HG03457 (cell line): Measurements from ENCODE around the gene TGM1.

Experiments
- ATAC-seq: cut with Tn5 transposase; IDR thresholded peaks from one replicate; pipeline ENCODE4 v1.9.1; 2021; ENCODE audit warnings: moderate number of reproducible peaks; ENCODE audit not compliant: unreplicated experiment

TGM1 gene

GRCh38 chr14:24292118-24292807 lies 29.3 kb upstream of the TGM1 start:
- no peak for ATAC-seq

DNA sequence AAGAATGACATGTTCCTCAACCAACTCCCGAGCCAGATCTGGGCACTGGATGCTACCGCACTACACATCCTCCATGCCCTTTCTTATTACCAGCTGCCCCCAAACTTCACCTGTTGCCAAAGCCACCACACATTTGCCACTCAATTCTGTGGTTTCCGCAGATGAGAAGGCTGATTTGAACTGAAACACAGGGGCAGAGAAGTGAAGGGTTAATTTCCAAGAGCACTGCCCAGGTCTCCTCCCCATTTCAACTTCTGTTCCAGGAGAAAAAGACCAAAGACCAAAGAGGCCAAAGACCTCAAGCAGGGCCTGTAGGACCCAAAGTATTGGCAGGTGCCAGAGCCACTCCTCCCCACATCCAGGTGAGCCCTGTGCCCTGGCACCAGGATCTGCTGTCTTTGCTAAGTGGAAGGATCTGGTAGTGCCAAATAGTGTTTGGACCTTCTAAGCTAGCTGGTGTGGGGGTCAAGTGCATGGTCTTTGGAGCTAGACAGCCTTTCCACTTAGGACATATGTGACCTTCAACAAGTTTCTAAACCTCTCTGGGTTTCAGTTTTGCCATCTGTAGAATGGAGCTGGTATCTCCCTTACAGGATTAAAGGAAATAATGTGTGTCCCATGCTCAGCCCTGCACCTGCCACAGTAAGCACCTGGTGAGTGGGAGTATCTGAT lies 28.6 kb upstream of the TGM1 start:
- ATAC-seq: no peak

DNA sequence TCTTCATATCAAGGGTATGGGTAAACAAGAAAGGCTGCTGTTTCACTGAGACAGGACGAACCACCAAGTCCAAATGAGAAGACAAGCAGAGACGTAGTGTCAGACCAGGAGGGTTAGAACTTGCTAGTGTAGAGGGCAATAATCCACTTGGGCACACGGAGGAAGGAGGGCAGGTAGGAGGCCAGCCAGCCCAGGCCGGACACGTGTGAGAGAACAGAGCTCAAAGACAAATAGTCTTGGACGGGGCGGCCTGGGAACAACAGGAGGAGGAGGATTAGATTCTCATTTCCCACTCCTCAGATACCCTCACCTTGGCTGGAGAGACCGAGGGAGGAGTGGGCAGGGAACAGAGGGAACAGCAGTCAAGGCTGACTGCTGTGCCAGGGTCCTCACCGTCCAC lies 27.8 kb upstream of the TGM1 start:
- no peak for ATAC-seq

- no peak for ATAC-seq
Measured at GRCh38 chr14:24289649-24290280, 26.8 kb upstream of the TGM1 start.

DNA sequence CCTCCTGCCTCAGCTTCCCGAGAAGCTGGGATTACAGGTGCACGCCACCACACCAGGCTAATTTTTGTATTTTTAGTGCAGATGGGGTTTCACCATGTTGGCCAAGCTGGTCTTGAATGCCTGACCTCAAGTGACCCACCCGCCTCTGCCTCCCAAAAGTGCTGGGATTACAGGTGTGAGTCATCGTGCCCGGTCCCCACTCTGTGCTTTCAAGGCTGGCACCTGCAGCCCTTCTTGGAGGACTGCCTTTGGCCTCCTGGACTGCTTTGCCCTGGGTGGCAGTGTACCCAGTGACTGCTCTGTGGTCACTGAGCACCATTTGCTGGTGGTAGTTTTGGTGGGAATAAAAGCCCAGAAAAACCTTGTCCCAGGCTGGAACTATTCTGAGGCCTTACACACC lies 24.0 kb upstream of the TGM1 start:
- ATAC-seq: no peak

DNA sequence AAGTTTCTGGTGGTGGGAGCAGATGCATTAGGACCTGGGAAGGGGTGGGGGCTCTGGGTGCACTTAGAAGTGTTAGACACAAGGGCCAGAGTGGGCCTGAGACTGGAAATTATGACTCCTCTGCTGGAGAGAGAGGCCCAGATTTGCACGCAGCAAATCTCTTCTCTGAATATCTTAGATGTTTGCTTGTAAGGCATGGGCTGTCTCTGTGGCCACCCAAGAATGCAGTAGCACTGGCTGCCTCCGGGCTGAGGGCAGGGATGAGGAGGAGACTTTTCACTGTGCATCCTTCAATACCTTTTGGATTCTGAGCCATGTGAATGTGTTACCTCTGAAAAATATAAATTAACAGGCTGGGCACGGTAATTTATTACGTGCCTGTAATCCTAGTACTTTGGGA lies 22.4 kb upstream of the TGM1 start:
- no peak for ATAC-seq

DNA sequence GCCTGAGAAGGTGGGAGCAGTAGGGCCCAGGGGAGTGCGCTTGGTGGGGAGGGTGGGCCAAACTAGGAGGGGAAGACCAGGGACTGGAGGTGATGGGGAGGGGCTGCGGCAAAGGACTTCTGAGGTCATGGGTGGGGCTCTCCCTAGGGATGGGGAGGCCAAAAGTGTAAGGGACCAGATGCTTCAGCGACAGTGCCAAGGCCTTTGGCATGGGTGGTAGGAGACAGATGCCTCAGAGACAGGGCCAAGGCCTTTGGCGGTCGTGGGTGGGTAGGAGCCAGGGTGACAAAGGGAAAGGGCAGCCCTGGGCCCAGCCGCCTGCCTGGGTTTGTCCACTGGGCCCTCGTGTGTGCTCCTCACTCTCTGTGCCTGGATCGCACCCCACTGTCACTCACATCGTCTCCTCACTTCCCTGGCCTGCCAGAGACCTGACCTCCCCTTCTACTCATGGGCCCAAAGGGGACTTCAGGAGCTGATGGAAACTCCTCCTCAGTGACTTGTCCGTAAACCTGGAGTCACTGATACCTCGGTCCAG lies 21.6 kb upstream of the TGM1 start:
- ATAC-seq: no peak

GRCh38 chr14:24283796-24284460 lies 21.0 kb upstream of the TGM1 start:
- no peak for ATAC-seq

DNA sequence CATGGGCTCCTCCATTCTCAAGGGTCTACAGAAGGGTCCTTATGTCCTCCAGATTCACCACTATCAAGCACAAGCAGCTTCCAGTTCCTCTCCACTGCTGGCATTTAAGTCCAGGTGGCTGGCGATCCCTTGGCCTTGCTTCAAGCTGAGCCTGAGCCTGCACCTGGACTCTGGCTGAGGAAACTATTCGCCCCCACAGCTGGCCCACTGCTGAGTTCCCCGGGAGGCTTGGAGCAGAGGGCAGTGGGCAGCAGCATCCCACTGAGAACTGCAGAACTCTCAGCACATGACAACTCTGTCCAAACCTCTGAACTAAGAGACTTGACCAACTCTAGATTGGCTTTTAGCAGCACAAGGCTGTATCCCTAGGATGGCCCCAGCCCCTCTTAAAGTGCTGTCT lies 19.8 kb upstream of the TGM1 start:
- no peak for ATAC-seq

DNA sequence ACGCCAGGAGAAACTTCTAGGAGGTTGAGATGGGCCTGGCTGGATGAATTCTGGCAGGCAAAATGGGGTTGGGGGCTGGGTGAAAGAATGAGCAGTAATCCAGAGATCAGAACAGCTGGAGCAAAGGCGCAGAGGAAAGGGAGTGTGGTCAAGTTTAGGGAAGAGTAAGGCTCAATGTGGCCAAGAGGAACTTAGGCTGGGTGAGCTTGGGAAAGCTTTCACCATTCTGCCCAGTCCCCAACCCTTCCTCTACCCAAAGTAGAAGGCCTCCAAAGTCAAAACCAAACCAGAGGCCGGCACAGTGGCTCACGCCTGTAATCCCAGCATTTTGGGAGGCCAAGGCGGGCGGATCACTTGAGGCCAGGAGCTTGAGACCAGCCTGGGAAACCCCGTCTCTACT lies 18.7 kb upstream of the TGM1 start:
- ATAC-seq: no peak

- ATAC-seq: no peak
Measured at GRCh38 chr14:24280797-24281460, 18.0 kb upstream of the TGM1 start.

GRCh38 chr14:24279301-24280186 lies 16.6 kb upstream of the TGM1 start:
- no peak for ATAC-seq

DNA sequence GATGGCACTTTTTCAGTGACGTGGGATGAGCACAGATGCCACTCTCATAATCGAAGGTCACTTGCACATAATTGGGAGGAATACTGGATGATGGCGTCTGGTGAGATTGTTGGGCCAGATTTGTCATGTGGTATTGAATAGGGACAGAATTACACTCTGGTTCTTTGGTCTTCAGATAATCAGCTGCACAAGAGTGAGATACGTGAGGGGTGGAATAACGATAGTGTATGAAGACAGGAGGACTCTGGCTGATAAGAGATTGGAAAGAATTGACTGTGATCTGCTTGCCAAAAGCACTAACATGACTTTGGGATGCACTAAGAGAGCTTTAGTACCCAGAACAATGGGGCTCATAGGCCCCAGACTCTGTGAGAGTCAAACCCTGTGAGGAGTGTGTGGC lies 15.4 kb upstream of the TGM1 start:
- no peak for ATAC-seq

DNA sequence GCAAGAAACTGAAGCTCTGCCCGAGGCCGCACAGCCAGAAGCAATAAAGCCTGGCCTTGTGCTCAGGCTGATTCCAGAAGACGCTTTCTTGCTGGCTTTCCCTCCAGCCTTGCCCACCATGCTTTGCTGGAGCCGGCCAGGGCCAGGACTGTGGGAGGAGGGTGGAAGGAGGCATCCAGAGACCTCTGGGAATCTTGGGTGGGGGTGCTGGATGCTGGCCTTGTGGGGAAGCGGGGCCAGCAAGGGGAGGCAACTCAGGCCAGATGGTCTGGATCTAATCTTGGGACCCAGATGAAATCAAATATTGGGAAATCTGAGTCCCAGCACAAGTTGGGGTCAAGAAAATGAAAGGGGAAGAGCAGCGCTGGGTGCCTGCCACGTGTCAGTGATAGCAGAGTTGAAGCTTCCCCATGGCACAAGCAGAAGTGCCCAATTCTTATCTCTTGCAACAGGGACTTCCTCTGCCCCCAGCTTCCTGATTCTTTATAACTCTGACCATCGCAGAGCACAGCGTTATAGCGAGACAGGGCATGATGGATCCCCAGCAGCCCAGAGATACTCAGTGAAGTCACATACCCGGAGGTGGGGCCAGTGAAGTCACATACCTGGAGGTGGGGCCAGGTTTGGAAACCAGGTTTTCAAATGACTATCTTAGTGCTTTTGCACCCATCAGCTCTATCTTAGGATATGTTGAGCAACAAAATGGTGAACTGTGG lies 14.8 kb upstream of the TGM1 start:
- no peak for ATAC-seq

DNA sequence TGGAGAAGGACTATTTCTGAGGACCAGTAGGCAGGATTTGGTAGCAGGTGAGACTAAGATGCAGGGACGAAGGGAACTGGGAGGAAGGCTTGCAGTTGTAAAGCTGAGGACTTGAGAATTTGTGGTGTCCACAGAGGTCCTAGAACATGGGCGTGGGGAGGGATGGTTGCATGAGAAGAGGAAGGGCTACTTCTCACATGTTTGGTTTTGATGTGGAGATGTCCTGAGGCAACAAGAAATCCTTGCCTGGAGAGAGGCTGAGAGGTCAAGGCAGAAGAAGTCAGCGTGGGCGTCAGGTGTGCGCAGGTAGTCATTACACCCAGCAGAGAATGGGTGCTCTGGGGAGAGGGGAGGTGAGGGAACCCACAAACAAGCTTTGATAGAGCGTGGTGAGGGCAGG lies 14.1 kb upstream of the TGM1 start:
- no peak for ATAC-seq

- ATAC-seq: peak; percentile 42
Measured at GRCh38 chr14:24274101-24274543, 11.1 kb upstream of the TGM1 start.

- no peak for ATAC-seq
Measured at GRCh38 chr14:24273422-24273998, 10.5 kb upstream of the TGM1 start.

DNA sequence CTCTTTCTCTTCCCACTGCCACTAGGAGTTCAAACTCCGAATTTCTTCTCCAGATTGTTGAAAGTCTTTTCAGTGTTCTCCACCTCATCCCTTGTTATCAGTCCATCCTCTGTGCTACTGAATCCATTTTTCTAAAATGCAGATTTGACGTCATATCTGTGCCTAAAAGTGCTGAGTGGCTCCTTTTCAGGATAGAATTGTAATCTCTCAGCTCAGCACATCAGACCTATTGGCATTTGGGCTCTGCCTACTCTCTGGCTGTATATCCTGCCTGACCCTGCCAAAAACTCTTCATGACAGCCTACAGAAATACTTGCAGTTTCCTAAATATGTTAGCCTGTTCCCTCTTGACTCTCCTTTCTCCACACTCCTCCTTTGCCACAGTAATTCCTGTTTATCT lies 9.5 kb upstream of the TGM1 start:
- ATAC-seq: no peak

DNA sequence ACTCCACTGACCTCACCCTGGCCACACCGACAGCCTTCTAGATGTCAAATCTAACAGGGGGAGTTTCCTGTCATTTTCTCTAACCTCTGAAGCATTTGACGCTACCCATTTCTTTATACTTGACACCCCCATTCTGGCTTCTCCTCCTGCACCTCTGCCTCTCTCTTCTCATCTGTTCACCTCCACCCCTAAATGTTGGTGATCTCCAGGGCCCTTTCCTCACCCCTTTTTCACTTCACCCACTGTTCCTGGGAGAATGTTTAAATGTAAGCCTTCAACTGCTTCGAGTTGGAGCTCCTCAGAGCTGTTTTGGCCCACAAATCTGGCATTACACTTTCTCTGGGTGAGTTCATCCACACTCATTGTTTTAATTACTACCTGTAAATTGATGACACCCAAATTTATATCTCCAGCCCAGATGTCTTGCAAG lies 8.9 kb upstream of the TGM1 start:
- ATAC-seq: no peak
